PC-3 (cell line): ENCODE results near the gene IL31RA. TPM values are rescaled to one million over a fixed set of nuclear protein-coding genes. Genes with fewer than 3 reads are reported as not detected.

Source experiments
- ATAC-seq: fragments of 200-7000 bp; cut with Tn5 transposase; 2 replicates; pipeline ENCODE4 v1.9.1; 2020; ENCODE audit warnings: mild to moderate bottlenecking, moderate library complexity
- BruUV-seq: library from RNA; stranded (reverse); fragments of 400-500 nt; replicated peaks from 2 replicates; lab custom pipeline; 2021; lab: Mats Ljungman, UMichigan
- CTCF ChIA-PET: fragments of 300-600 bp; sonication (Branson Sonifier 250); formaldehyde crosslinking; loops from one replicate; lab custom pipeline; 2022; ENCODE audit warnings: antibody characterized with exemption; lab: Charles Lee
- POLR2A ChIA-PET: fragments of 300-600 bp; sonication (Branson Sonifier 250); formaldehyde crosslinking; loops from one replicate; lab custom pipeline; 2022; ENCODE audit warnings: antibody characterized with exemption; ENCODE audit not compliant: unreplicated experiment; lab: Charles Lee
- DNase-seq: peaks from one replicate; pipeline ENCODE4 v3.0.0-alpha.2; 2015
- H2AFZ ChIP-seq: fragments of 300-600 bp; sonication (generic); 2 replicates; pipeline ENCODE4 v1.6.0; 2016; ENCODE audit warnings: antibody characterized with exemption, low read length
- H3F3A ChIP-seq: fragments of 300-600 bp; sonication (generic); one replicate; pipeline ENCODE4 v1.6.0; 2017; ENCODE audit warnings: antibody characterized with exemption, low read length, control low read depth, mild to moderate bottlenecking; ENCODE audit not compliant: unreplicated experiment
- H3K27ac ChIP-seq: fragments of 300-600 bp; sonication (generic); 2 replicates; pipeline ENCODE4 v1.5.1; 2016; ENCODE audit warnings: mild to moderate bottlenecking, low read length
- H3K27me3 ChIP-seq: fragments of 300-600 bp; sonication (generic); 2 replicates; pipeline ENCODE4 v1.6.1; 2016; ENCODE audit warnings: low read length, mixed read lengths
- H3K36me3 ChIP-seq: fragments of 300-600 bp; sonication (generic); 2 replicates; pipeline ENCODE4 v1.6.1; 2016; ENCODE audit warnings: low read depth, mixed run types, low read length, mixed read lengths
- H3K4me1 ChIP-seq: fragments of 300-600 bp; sonication (generic); 2 replicates; pipeline ENCODE4 v1.5.1; 2016; ENCODE audit warnings: low read length; ENCODE audit not compliant: insufficient read depth
- H3K4me2 ChIP-seq: fragments of 300-600 bp; sonication (generic); 2 replicates; pipeline ENCODE4 v1.6.0; 2016; ENCODE audit warnings: low read length
- H3K4me3 ChIP-seq: fragments of 300-600 bp; sonication (generic); 2 replicates; pipeline ENCODE4 v1.5.1; 2016; ENCODE audit warnings: mild to moderate bottlenecking, low read length, mixed read lengths
- H3K79me2 ChIP-seq: fragments of 300-600 bp; sonication (generic); 2 replicates; pipeline ENCODE4 v1.6.1; 2017; ENCODE audit warnings: low read length, mixed read lengths
- H3K9ac ChIP-seq: fragments of 300-600 bp; sonication (generic); 2 replicates; pipeline ENCODE4 v1.6.0; 2016; ENCODE audit warnings: mild to moderate bottlenecking, low read length
- H3K9me2 ChIP-seq: fragments of 300-600 bp; sonication (generic); replicated peaks from 2 replicates; pipeline ENCODE4 v1.6.1; 2016; ENCODE audit warnings: mixed run types, low read length, mixed read lengths
- H3K9me3 ChIP-seq: fragments of 300-600 bp; sonication (generic); 2 replicates; pipeline ENCODE4 v1.6.1; 2016; ENCODE audit warnings: low read length, mixed read lengths
- H4K20me1 ChIP-seq: fragments of 300-600 bp; sonication (generic); 2 replicates; pipeline ENCODE4 v1.6.1; 2016; ENCODE audit warnings: low read length, mixed read lengths
- CTCF ChIP-seq: fragments of 300-600 bp; sonication (generic); conservative IDR thresholded peaks from 2 replicates; pipeline ENCODE4 v1.5.1; 2017; ENCODE audit warnings: antibody characterized with exemption, low read depth, mild to moderate bottlenecking, low read length
- EZH2 ChIP-seq: fragments of 300-600 bp; sonication (generic); IDR thresholded peaks from one replicate; pipeline ENCODE4 v1.6.1; 2017; ENCODE audit warnings: antibody characterized with exemption, mild to moderate bottlenecking, low read length; ENCODE audit not compliant: unreplicated experiment
- EZH2phosphoT487 ChIP-seq: fragments of 300-600 bp; sonication (generic); IDR thresholded peaks from 2 replicates; pipeline ENCODE4 v1.6.1; 2018; ENCODE audit warnings: mild to moderate bottlenecking, antibody characterized with exemption, low read length, borderline replicate concordance
- intact Hi-C: fragments of 100-400 bp; cut with micrococcal nuclease; formaldehyde crosslinking; loops from 2 replicates; pipeline ENCODE4 v1.9.0; 2023
- total RNA-seq: library from RNA; depleted of rRNA; stranded (reverse); fragments of >200 nt; gene quantifications from 2 replicates; pipeline ENCODE4 v1.2.3, GENCODE V29; 2014

The IL31RA gene
- total RNA-seq, 1 experiment from 2014 or later: 1.6 TPM

- CTCF ChIA-PET: interaction anchor here (0.6 kb wide), 1 partner anchor 18 kb away, joined by 3 read pairs; no protein-coding TSS in a partner anchor
- BruUV-seq: no TSS peak
- intact Hi-C loops: no loop called here
Measured at GRCh38 chr5:55916986-55917385, 65.8 kb downstream of the IL31RA start.

GRCh38 chr5:55917402-55918086 is 66.4 kb downstream of the IL31RA start:
- TF ChIP-seq EZH2 (no peak), EZH2phosphoT487 (no peak), CTCF (no peak)
- Histone ChIP-seq H3K27ac (no peak overlapping the region), H3K9ac (no peak overlapping the region), H3K36me3 (no peaks in the 10 kb centered on the region), H3K79me2 (no peaks in the 10 kb centered on the region), H4K20me1 (no peaks in the 10 kb centered on the region), H3K4me1 (peaks cover 5% of the 10 kb centered on the region; the same call in 1 of the 2 replicates), H3K4me3 (no peak overlapping the region), H2AFZ (no peak overlapping the region), H3F3A (no peaks in the 10 kb centered on the region), H3K9me3 (no peaks in the 10 kb centered on the region), H3K27me3 (no peaks in the 10 kb centered on the region), H3K4me2 (no peak overlapping the region), H3K9me2 (no peaks in the 10 kb centered on the region)
- intact Hi-C loops: no loop called here
- no peak for ATAC-seq
- CTCF ChIA-PET: no interaction called here
- no TSS peak for BruUV-seq
- DNase-seq: no peak
- POLR2A ChIA-PET: no interaction called here

More at GRCh38 chr5:55916986-55917385, 65.8 kb downstream of the IL31RA start:
- Histone ChIP-seq H3K9me2 (no peaks in the 10 kb centered on the region), H3F3A (no peaks in the 10 kb centered on the region), H3K9ac (no peak overlapping the region), H3K9me3 (no peaks in the 10 kb centered on the region), H4K20me1 (no peaks in the 10 kb centered on the region), H3K4me3 (no peak overlapping the region), H3K27ac (no peak overlapping the region), H3K4me1 (peaks cover 5% of the 10 kb centered on the region; the same call in 1 of the 2 replicates), H3K79me2 (no peaks in the 10 kb centered on the region), H3K36me3 (no peaks in the 10 kb centered on the region), H3K27me3 (no peaks in the 10 kb centered on the region), H2AFZ (no peak overlapping the region), H3K4me2 (no peak overlapping the region)
- ATAC-seq (no peak), DNase-seq (no peak)
- TF ChIP-seq EZH2phosphoT487 (no peak), CTCF (no peak), EZH2 (no peak)
- POLR2A ChIA-PET: no interaction called here
